ENCODE results near the gene PTGER1.
"Not testable (repeated sequence)": the region's sequence is repeated elsewhere in the genome, so short reads cannot be mapped to it uniquely, and the experiment has no call there.

The PTGER1 gene

DNA sequence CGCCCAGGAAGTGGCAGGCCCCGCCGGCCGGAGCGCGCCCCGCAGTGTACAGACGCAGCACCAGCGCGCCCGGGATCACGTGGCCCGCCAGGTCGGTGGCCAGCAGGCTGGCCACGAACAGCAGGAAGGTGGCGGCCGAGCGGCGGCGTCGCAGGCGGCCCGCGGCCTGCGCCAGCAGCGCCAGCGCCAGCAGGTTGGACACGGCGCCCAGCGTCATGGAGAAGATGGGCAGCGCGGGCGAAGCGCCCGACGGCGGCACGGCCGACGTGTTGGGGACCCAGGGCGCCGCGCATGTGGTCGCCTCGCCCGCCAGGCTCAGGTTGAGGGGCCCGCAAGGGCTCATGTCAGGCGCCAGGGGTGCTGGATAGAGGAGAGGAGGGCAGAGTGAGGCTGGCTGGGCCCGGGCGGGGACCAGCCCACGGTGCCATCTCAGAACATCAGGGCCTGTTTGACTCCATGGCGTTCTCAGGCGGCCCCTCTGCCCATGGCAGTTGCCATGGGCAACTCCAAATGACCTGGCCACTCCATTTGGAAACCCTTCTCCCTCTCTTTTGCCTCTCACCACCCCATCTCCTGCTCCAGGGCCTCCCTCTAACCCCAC, 1.1 kb downstream of the PTGER1 start:
- no peak for DNase-seq
- TF ChIP-seq GATA1 (IDR thresholded peaks at IDR 0.05; ENCODE audit: low read depth, low read length) (no peak), POLR2A (IDR thresholded peaks at IDR 0.05; ENCODE audit: low read length) (no peak)

DNA sequence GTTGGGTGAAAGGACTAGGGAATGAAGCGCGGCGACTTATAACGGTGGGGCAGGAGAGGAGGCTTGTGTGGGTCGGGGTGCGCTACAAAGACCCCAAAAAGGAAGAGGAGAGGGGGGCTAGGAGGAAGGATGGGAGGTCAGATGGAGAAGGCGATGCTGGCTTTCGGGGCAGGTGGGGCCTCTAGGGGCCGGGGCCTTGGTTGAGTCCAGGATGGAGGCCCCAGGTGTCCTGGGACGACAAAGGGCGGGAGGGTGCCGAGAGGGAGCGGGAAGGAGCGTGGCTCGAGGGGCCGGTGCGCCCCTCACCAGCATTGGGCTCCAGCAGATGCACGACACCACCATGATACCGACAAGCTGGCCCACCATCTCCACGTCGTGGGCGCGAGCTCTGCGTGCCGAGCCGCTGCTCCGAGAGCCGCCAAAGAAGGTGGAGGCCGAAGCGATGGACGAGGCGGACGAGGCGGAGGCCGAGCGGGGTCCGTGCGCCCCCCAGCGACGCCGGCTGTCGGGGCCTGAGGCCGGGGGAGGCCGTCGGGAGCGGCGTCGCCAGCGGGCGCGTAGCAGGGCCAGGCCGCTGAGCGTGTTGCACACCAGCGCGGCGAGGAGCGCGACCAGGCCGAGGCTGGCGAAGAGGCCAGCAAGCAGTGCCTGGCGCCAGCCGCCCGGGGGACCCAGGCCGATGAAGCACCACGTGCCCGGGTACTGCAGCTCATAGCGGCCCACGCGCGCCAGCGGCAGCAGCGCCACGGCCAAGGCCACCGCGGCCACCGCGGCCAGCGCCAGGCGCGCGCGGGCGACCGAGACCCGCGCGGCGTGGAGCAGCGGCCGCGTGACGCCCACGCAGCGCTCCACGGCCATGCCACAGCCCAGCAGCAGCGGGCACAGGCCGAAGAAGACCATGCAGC, 1.8 kb downstream of the PTGER1 start:
- peak; percentile 23 to 29 for DNase-seq
- TF ChIP-seq GATA1 (IDR thresholded peaks at IDR 0.05; ENCODE audit: low read depth, low read length) (no peak), POLR2A (IDR thresholded peaks at IDR 0.05; ENCODE audit: low read length) (no peak)

DNA sequence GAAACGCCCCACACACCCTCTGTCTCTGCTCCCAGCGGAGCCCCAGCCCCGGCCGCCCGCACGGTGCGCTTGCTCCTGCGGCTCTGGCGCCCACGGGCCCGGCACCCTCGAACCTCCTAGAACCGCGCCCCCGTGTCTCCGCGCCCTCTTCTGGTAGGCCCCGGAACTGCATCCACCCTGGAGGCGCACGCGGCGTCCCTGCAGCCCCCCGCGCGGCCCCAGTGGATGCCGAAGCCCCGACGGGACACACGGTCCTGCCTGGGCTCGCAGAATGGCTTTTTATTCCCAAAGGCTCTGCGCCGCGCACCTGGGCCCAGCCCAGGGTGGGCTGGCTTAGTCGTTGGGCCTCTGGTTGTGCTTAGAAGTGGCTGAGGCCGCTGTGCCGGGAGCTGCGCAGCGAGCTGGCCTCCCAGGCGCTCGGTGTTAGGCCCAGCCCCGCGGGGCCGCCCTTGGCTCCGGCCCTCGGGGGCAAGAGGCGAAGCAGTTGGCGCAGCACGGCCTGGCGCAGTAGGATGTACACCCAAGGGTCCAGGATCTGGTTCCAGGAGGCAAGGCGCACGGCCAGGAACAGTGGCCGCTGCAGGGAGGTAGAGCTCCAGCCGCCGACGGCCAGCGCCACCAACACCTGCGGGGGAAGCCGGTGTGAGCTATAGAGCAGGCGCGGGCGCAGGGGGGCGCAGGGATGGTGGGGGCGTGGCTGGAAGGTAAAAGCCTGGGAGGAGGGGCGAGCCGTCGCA, 2.8 kb downstream of the PTGER1 start:
- no peak for TF ChIP-seq GATA1 (IDR thresholded peaks at IDR 0.05; ENCODE audit: low read depth, low read length)
- TF ChIP-seq POLR2A (IDR thresholded peaks at IDR 0.05; ENCODE audit: low read length): no peak
- peak; percentile 77 to 86 for DNase-seq

DNA sequence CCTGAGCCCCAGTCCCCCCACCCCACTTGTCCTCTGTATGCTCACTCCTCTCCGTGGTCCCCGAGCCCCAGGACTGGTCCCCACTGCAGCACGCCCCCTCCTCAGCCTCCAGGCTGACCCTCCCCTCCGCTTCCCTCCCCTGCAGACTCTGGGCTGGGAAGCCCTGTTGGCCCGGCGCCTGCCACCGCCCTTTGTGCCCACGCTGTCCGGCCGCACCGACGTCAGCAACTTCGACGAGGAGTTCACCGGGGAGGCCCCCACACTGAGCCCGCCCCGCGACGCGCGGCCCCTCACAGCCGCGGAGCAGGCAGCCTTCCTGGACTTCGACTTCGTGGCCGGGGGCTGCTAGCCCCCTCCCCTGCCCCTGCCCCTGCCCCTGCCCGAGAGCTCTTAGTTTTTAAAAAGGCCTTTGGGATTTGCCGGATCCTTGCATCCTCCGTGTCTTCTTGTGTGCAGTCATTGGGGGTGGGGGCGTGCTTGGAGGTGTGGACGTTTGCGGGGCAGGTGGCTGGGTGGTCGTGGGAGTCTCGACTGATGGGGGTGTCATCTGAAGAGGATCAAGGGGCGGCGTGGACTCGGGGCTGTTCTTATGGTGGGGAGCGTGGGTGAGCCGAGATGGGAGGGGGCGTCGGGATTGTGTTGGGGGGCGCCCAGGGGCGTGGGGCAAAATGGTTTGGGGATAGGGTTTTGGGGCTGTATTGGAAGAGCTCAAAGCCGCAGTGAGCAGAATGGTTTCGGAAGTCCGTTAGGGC, 3.5 kb downstream of the PTGER1 start:
- no peak for DNase-seq
- TF ChIP-seq POLR2A (IDR thresholded peaks at IDR 0.05; ENCODE audit: low read length): no peak

DNA sequence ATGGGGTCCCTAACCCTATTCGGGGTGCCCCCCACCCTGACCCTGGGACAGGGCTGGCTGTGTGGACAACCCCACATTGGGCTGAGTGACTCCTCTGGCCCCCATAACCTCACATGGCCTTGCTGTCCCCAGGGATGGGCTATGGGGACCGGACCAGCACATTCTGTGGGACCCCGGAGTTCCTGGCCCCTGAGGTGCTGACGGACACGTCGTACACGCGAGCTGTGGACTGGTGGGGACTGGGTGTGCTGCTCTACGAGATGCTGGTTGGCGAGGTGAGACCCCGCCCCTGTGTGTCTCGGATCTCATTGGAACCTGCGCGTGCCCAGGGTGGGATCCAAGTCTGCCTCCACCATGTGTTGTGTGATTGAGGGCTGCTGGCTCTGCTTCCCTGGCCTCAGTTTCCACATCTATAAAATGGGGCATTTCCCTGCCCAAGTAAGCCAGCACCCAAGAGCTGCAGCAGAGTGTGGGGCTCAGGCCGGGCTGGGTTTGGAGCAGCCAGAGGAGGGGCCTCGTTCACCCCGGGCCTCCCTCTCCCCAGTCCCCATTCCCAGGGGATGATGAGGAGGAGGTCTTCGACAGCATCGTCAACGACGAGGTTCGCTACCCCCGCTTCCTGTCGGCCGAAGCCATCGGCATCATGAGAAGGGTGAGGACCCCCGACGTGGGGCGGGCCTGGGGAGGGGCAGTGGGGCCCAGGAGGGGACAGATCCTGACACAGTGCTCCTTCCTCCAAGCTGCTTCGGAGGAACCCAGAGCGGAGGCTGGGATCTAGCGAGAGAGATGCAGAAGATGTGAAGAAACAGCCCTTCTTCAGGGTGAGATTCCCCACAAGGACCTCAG, 4.9 kb downstream of the PTGER1 start:
- TF ChIP-seq POLR2A (IDR thresholded peaks at IDR 0.05; ENCODE audit: low read length) (no peak), GATA1 (IDR thresholded peaks at IDR 0.05; ENCODE audit: low read depth, low read length) (no peak)
- DNase-seq: no peak

DNA sequence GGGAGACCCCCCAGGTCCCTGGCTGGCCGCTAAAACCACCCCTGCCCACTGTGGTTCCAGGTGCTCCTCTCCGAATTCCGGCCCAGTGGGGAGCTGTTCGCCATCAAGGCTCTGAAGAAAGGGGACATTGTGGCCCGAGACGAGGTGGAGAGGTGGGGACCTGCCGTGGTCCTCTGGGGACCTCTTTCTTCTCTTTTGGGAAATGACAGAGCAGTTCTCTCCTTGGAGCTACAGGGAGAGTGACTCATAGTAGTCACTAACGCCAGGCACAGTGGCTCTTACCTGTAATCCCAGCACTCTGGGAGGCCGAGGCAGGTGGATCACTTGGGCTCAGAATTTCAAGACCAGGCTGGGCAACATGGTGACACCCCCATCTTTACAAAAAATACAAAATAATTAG, 7.3 kb downstream of the PTGER1 start:
- TF ChIP-seq POLR2A (IDR thresholded peaks at IDR 0.05; ENCODE audit: low read length) (no peak), GATA1 (IDR thresholded peaks at IDR 0.05; ENCODE audit: low read depth, low read length) (no peak)
- DNase-seq: peak in 1 of 2 experiments; percentile 22

DNA sequence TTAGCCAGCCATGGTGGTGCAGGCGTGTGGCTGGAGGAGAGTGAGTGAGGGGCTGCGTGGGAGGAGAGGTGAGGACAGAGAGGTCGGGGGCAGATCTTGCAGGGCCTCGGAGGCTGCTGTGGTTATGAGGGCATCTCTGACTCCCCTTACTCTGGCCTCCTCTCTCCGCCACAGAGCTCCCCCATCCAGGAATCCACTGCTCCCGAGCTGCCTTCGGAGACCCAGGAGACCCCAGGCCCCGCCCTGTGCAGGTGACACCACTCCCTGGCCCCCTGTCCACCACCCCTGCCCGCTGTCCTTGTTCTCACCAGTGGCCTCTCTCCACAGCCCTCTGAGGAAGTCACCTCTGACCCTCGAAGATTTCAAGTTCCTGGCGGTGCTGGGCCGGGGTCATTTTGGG, 7.8 kb downstream of the PTGER1 start:
- TF ChIP-seq GATA1 (IDR thresholded peaks at IDR 0.05; ENCODE audit: low read depth, low read length): no peak
- TF ChIP-seq POLR2A (IDR thresholded peaks at IDR 0.05; ENCODE audit: low read length): no peak
- DNase-seq: no peak

DNA sequence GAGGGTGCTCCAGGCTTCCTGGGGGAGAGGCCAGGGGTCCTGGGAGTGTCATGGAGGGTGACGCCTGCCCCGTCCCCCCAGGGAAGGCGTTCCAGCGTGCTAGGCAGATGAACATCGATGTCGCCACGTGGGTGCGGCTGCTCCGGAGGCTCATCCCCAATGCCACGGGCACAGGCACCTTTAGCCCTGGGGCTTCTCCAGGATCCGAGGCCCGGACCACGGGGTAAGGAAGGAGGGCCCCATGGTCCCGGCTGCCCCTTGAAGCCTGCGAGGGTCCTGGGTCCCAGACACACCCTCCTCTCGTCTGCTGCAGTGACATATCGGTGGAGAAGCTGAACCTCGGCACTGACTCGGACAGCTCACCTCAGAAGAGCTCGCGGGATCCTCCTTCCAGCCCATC, 11.4 kb downstream of the PTGER1 start:
- DNase-seq: no peak
- TF ChIP-seq GATA1 (IDR thresholded peaks at IDR 0.05; ENCODE audit: low read depth, low read length): no peak
- no peak for TF ChIP-seq POLR2A (IDR thresholded peaks at IDR 0.05; ENCODE audit: low read length)

DNA sequence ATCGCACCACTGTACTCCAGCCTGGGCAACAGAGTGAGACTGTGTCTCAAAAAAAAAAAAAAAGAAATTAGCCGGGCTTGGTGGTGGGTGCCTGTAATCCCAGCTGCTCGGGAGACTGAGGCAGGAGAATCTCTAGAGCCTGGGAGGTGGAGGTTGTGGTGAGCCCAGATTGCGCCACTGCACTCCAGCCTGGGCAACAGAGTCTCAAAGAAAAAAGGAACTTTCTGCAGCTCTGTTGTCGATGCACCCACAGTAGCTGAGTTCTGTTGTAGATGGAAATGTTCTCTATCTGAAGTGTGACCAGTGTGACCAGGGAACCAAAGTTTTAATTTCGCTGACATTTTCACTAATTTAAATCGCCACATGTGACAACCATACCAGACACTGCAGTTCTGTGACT, 12.8 kb downstream of the PTGER1 start:
- DNase-seq: not testable (repeated sequence)

DNA sequence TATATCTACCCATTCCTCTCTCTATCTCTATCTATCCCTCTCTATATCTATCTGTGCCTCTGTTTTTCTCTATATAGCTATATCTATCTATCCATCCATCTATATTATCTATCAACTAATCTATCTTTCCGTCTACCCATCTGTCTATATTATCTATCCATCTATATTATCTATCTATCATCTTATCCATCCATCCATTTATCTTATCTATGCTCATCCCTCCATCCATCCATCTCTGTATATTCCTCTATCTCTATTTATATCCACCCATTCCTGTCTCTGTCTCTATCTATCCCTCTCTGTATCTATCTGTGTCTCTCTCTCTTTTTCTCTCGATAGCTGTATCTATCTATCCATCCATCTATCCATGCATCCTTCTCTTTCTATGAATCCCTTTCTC, 14.2 kb downstream of the PTGER1 start:
- TF ChIP-seq GATA1 (IDR thresholded peaks at IDR 0.05; ENCODE audit: low read depth, low read length) (no peak), POLR2A (IDR thresholded peaks at IDR 0.05; ENCODE audit: low read length) (no peak)
- no peak for DNase-seq

DNA sequence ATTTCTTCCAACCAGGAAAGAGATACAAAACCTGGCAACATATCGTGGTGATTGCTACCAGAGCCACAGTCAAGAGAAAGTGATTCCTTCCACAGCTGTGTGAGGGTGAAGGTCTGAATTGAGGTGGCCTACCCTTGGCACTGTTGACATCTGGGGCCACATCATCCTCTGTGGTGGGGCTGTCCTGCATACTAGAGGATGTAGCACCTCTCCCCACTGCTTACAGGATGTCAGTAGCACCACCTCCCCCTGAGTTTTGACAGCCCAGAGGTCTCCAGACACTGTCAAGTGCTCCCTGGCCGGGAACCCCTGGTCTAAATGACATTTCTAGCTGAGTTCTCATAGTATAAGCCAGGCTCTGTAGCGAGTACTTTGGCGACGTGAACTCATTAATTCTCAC, 15.5 kb downstream of the PTGER1 start:
- TF ChIP-seq GATA1 (IDR thresholded peaks at IDR 0.05; ENCODE audit: low read depth, low read length): no peak
- no peak for TF ChIP-seq POLR2A (IDR thresholded peaks at IDR 0.05; ENCODE audit: low read length)

DNA sequence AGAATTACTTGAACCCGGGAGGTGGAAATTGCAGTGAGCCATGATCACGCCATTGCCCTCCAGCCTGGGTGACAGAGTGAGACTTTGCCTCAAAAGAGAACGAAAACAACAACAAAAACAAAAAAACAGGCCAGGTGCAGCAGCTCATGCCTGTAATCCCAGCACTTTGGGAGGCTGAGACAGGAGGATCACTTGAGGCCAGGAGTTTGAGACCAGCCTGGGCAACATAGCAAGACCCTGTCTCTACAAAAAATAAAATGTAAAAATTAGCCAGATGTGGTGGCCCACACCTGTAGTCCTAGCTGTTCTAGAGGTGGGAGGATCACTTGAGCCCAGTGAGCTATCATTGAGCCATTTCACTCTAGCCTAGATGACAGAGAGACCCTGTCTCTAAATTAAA, 22.9 kb downstream of the PTGER1 start:
- DNase-seq: not testable (repeated sequence)

More for the DNA sequence above, 15.5 kb downstream of the PTGER1 start:
- DNase-seq: no peak

DNA sequence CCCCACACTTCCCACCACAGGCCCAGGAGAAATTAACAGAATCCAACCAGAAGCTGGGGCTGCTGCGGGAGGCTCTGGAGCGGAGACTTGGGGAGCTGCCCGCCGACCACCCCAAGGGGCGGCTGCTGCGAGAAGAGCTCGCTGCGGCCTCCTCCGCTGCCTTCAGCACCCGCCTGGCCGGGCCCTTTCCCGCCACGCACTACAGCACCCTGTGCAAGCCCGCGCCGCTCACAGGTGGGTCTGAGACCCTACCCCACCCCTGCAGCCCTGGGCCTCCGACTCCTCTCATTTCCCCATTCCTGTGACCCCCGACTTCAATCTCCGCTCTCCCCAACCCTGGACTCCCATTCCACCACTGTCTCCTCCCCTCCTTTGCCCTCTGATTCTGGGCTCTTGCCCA, 24.3 kb downstream of the PTGER1 start:
- TF ChIP-seq GATA1 (IDR thresholded peaks at IDR 0.05; ENCODE audit: low read depth, low read length): no peak
- TF ChIP-seq POLR2A (IDR thresholded peaks at IDR 0.05; ENCODE audit: low read length): no peak
- no peak for DNase-seq
